ENCODE results near the gene CENATAC.
"Not testable (repeated sequence)": the region's sequence is repeated elsewhere in the genome, so short reads cannot be mapped to it uniquely, and the experiment has no call there.

Gene CENATAC

GRCh38 chr11:119015054-119015611, 17.2 kb downstream of the CENATAC start:
- Histone ChIP-seq H3K9ac (ENCODE audit: low read depth, low read length) (no peak overlapping the region), H3K36me3 (ENCODE audit: insufficient read depth, low read length) (peaks cover 72% of the 10 kb centered on the region), H3K27ac (ENCODE audit: low read length) (no peak overlapping the region), H3K4me3 (ENCODE audit: low read depth in 1 of 2, low read length in 2 of 2) (no peak overlapping the region), H4K20me1 (ENCODE audit: insufficient read depth, low read length) (peaks cover 22% of the 10 kb centered on the region), H3K79me2 (ENCODE audit: insufficient read depth, low read length) (peaks cover 50% of the 10 kb centered on the region), H3K9me3 (ENCODE audit: insufficient read depth, low read length, severe bottlenecking) (no peaks in the 10 kb centered on the region), H3K4me1 (ENCODE audit: insufficient read depth, low read length) (peaks cover 27% of the 10 kb centered on the region), H3K4me2 (ENCODE audit: insufficient read depth, low read length) (no peak overlapping the region; the same call in 1 of the 2 replicates), H2AFZ (ENCODE audit: low read depth, low read length) (no peak overlapping the region), H3K27me3 (ENCODE audit: insufficient read depth, low read length, poor library complexity) (no peaks in the 10 kb centered on the region)
- DNase-seq (no peak), ATAC-seq (ENCODE audit: insufficient read depth, low read depth) (no peak)
- TF ChIP-seq CTCF (IDR thresholded peaks at IDR 0.05; ENCODE audit: borderline replicate concordance, extremely low read depth, low read length, poor library complexity, severe bottlenecking) (no peak), EZH2 (IDR thresholded peaks at IDR 0.05; ENCODE audit: borderline replicate concordance, low read depth, low read length, severe bottlenecking) (no peak)

GRCh38 chr11:119016216-119017009, 18.5 kb downstream of the CENATAC start:
- Histone ChIP-seq H4K20me1 (ENCODE audit: insufficient read depth, low read length) (peaks cover 23% of the 10 kb centered on the region), H2AFZ (ENCODE audit: low read depth, low read length) (no peak overlapping the region), H3K27me3 (ENCODE audit: insufficient read depth, low read length, poor library complexity) (no peaks in the 10 kb centered on the region), H3K4me3 (ENCODE audit: low read depth in 1 of 2, low read length in 2 of 2) (peak overlapping the region; percentile 94 to 97; a peak in 3 of 4 replicates), H3K36me3 (ENCODE audit: insufficient read depth, low read length) (peaks cover 73% of the 10 kb centered on the region), H3K9ac (ENCODE audit: low read depth, low read length) (peak overlapping the region; percentile 86), H3K9me3 (ENCODE audit: insufficient read depth, low read length, severe bottlenecking) (no peaks in the 10 kb centered on the region), H3K4me1 (ENCODE audit: insufficient read depth, low read length) (peaks cover 35% of the 10 kb centered on the region), H3K79me2 (ENCODE audit: insufficient read depth, low read length) (peaks cover 63% of the 10 kb centered on the region), H3K4me2 (ENCODE audit: insufficient read depth, low read length) (peak overlapping the region; percentile 86), H3K27ac (ENCODE audit: low read length) (peak overlapping the region; percentile 16; the same call in 1 of the 2 replicates)
- ATAC-seq (ENCODE audit: insufficient read depth, low read depth), result no peak
- no peak for DNase-seq
- TF ChIP-seq CTCF (IDR thresholded peaks at IDR 0.05; ENCODE audit: borderline replicate concordance, extremely low read depth, low read length, poor library complexity, severe bottlenecking) (no peak), EZH2 (IDR thresholded peaks at IDR 0.05; ENCODE audit: borderline replicate concordance, low read depth, low read length, severe bottlenecking) (no peak)

- peak overlapping the region; percentile 94 for H3K27ac ChIP-seq (ENCODE audit: low read length)
- peak overlapping the region; percentile 94 to 97 for H3K4me3 ChIP-seq (ENCODE audit: low read depth in 1 of 2, low read length in 2 of 2)
- not testable (repeated sequence) for H2AFZ ChIP-seq (ENCODE audit: low read depth, low read length); H3K27me3 ChIP-seq (ENCODE audit: insufficient read depth, low read length, poor library complexity); ATAC-seq (ENCODE audit: insufficient read depth, low read depth); H3K9me3 ChIP-seq (ENCODE audit: insufficient read depth, low read length, severe bottlenecking); DNase-seq
- H3K79me2 ChIP-seq (ENCODE audit: insufficient read depth, low read length), result peaks cover 68% of the 10 kb centered on the region
- peaks cover 36% of the 10 kb centered on the region for H3K4me1 ChIP-seq (ENCODE audit: insufficient read depth, low read length)
- H4K20me1 ChIP-seq (ENCODE audit: insufficient read depth, low read length), result peaks cover 20% of the 10 kb centered on the region
- peaks cover 74% of the 10 kb centered on the region for H3K36me3 ChIP-seq (ENCODE audit: insufficient read depth, low read length)
- H3K9ac ChIP-seq (ENCODE audit: low read depth, low read length), result peak overlapping the region; percentile 86
- H3K4me2 ChIP-seq (ENCODE audit: insufficient read depth, low read length), result peak overlapping the region; percentile 86
These were observed 19.4 kb downstream of the CENATAC start for GRCh38 chr11:119017377-119017776.
